ENCODE results near the gene PSMG4. TPM values are rescaled to one million over a fixed set of nuclear protein-coding genes. Genes with fewer than 3 reads are reported as not detected.

The PSMG4 gene
- total and polyA plus RNA-seq, 9 of the 15 experiments (the other 6 are each of a cell fraction or from before 2014, with no cell fraction given): 12.9 to 185 (median 52.0) TPM

DNA sequence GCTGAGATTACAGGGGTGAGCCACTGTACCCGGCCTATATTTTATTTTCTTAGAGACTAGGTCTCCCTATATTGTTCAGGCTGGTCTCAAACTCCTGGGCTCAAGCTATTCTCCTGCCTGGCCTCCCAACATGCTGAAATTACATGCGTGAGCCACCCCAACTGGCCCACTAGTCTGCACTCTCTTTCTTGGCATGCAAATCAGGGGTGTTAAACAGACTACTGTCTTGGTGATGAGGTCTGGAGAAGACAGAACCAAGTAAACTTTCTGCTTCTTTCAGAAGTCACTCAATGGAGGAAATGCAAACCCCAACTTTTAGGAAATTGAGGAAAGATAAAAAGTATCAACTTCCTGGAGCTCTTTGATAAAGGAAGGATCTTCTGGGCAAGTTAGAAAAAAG lies 23.3 kb upstream of the PSMG4 start (continued):
- TF ChIP-seq ZNF644 (tag; IDR thresholded peaks at IDR 0.05; ENCODE audit: low read depth) (no peak), ZNF24 (IDR thresholded peaks at IDR 0.05) (no peak)

DNA sequence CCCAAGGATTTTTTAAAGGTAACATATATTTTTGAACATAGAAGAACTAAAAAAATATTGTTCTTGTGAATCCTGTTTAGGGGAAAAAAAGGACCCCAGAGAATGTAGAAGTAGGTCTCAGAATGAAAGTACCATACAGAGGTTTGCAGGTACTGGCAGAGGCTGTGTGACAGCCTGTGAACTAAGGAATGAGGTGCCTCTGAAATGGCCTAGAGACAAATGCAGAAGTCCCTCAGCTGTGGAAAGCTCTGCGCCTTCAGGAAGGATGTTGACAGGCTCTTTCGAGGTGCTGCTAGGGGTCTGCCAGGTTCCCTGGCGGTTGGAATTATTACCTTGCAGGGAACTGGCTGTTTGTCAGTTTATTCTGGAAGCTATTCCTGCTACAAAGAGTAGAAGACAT lies 22.7 kb upstream of the PSMG4 start:
- no peak overlapping the region for H2AFZ ChIP-seq (ENCODE audit: low read depth, low read length)
- H3K4me3 ChIP-seq: no peak overlapping the region
- H3K27me3 ChIP-seq (ENCODE audit: control insufficient read depth in 2 of 2, insufficient read depth in 2 of 2, low read length in 2 of 2): peaks cover 16 to 18% of the 10 kb centered on the region in 2 experiments; a peak in 4 of 5 replicates
- H3K79me2 ChIP-seq (ENCODE audit: control insufficient read depth, insufficient read depth, low read length): no peaks in the 10 kb centered on the region
- ChIA-PET CTCF (ENCODE audit: low intra/inter-chr PET ratio) (no interaction called here), POLR2A (interaction anchor here (0.7 to 1.5 kb wide), 5 partner anchors 11 to 642 kb away, joined by 3 read pairs; no protein-coding TSS in a partner anchor)
- no peaks in the 10 kb centered on the region for H3K9me3 ChIP-seq (replicated peaks; ENCODE audit: control insufficient read depth, insufficient read depth, low read depth, low read length)
- no peak overlapping the region for H3K4me2 ChIP-seq (ENCODE audit: insufficient read depth, low read length)
- H3K36me3 ChIP-seq (ENCODE audit: control insufficient read depth, insufficient read depth, low read length): no peaks in the 10 kb centered on the region
- WGBS (ENCODE audit: insufficient coverage, low coverage, missing lambda C conversion rate): 54% methylated on average over 3 of the region's 3 CpGs
- no peak for FAIRE-seq
- H4K20me1 ChIP-seq (replicated peaks; ENCODE audit: control insufficient read depth, insufficient read depth, low read length): no peaks in the 10 kb centered on the region
- H3K9me1 ChIP-seq (ENCODE audit: control insufficient read depth, insufficient read depth, low read length): no peaks in the 10 kb centered on the region
- in situ Hi-C loops (cut with MboI): no loop called here
- H3K4me1 ChIP-seq (replicated peaks in 1 of 2; ENCODE audit: control insufficient read depth in 2 of 2, insufficient read depth in 2 of 2, low read length in 2 of 2): peaks cover 9 to 18% of the 10 kb centered on the region in 2 experiments
- BruUV-seq (replicated peaks): no TSS peak
- no peak overlapping the region for H3K27ac ChIP-seq (ENCODE audit: extremely low read depth, low read depth, low read length)
- intact Hi-C loops (cut with micrococcal nuclease): no loop called here
- DNase-seq (ENCODE audit: extremely low read depth in 1 of 4, low spot score in 3 of 4): no peak
- TF ChIP-seq, protein P1, sequence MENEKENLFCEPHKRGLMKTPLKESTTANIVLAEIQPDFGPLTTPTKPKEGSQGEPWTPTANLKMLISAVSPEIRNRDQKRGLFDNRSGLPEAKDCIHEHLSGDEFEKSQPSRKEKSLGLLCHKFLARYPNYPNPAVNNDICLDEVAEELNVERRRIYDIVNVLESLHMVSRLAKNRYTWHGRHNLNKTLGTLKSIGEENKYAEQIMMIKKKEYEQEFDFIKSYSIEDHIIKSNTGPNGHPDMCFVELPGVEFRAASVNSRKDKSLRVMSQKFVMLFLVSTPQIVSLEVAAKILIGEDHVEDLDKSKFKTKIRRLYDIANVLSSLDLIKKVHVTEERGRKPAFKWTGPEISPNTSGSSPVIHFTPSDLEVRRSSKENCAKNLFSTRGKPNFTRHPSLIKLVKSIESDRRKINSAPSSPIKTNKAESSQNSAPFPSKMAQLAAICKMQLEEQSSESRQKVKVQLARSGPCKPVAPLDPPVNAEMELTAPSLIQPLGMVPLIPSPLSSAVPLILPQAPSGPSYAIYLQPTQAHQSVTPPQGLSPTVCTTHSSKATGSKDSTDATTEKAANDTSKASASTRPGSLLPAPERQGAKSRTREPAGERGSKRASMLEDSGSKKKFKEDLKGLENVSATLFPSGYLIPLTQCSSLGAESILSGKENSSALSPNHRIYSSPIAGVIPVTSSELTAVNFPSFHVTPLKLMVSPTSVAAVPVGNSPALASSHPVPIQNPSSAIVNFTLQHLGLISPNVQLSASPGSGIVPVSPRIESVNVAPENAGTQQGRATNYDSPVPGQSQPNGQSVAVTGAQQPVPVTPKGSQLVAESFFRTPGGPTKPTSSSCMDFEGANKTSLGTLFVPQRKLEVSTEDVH (IDR thresholded peaks at IDR 0.05; ENCODE audit: low read depth, partially characterized antibody): no peak
- TF ChIP-seq SPI1 (IDR thresholded peaks at IDR 0.05; ENCODE audit: borderline replicate concordance, low read depth, low read length): 0 out of 2 replicates have a peak, but pooled peaks have one; percentile 28
- no peak for ATAC-seq
- H3K9ac ChIP-seq (ENCODE audit: insufficient read depth in 1 of 2, low read depth in 2 of 2, low read length in 2 of 2): no peak overlapping the region
